Measurements from ENCODE around the gene INPP5F.

Gene INPP5F

GRCh38 chr10:119725828-119726675 lies at the start of gene INPP5F:
INPP5F (plus strand) TSS chr10:119726050; CDS start chr10:119726263, 213 bp downstream.
- Histone ChIP-seq H3K9ac (ENCODE audit: low read length in 5 of 5) (peak within 1 kb of the TSS; percentile 84 to 94 (median 89)), H3K9me3 (ENCODE audit: control insufficient read depth in 5 of 5, low read length in 5 of 5) (no peaks in the 10 kb centered on the region)

GRCh38 chr10:119677126-119677525 lies 48.7 kb upstream of the INPP5F start:
- no peaks in the 10 kb centered on the region for H3K27me3 ChIP-seq (ENCODE audit: control insufficient read depth in 5 of 5, insufficient read depth in 4 of 5, low read length in 5 of 5)
- H3K27ac ChIP-seq (ENCODE audit: low read depth, low read length): no peak overlapping the region
- H3K9ac ChIP-seq (ENCODE audit: low read length in 5 of 5): no peak overlapping the region
- H3K4me3 ChIP-seq (ENCODE audit: low read depth in 1 of 5, low read length in 5 of 5): no peak overlapping the region
- H3K4me1 ChIP-seq (ENCODE audit: control insufficient read depth in 5 of 5, insufficient read depth in 5 of 5, low read length in 5 of 5): peaks cover 9 to 24% (median 17%) of the 10 kb centered on the region in 5 donors
- no peaks in the 10 kb centered on the region for H3K9me3 ChIP-seq (ENCODE audit: control insufficient read depth in 5 of 5, low read length in 5 of 5)
- peaks cover 10 to 55% (median 45%) of the 10 kb centered on the region in 5 donors for H3K36me3 ChIP-seq (ENCODE audit: control insufficient read depth in 5 of 5, insufficient read depth in 5 of 5, low read length in 5 of 5)

More at GRCh38 chr10:119725828-119726675, at the start of gene INPP5F:
- Histone ChIP-seq H3K4me1 (ENCODE audit: control insufficient read depth in 5 of 5, insufficient read depth in 5 of 5, low read length in 5 of 5) (peaks cover 4 to 28% (median 27%) of the 10 kb centered on the region in 5 donors), H3K27me3 (ENCODE audit: control insufficient read depth in 5 of 5, insufficient read depth in 4 of 5, low read length in 5 of 5) (no peaks in the 10 kb centered on the region), H3K36me3 (ENCODE audit: control insufficient read depth in 5 of 5, insufficient read depth in 5 of 5, low read length in 5 of 5) (no peaks in the 10 kb centered on the region), H3K4me3 (ENCODE audit: low read depth in 1 of 5, low read length in 5 of 5) (peak within 1 kb of the TSS; percentile 73 to 84 (median 82)), H3K27ac (ENCODE audit: low read depth, low read length) (peak within 1 kb of the TSS; percentile 81)

- H3K27ac ChIP-seq (ENCODE audit: low read depth, low read length): no peak overlapping the region
- no peaks in the 10 kb centered on the region for H3K27me3 ChIP-seq (ENCODE audit: control insufficient read depth in 5 of 5, insufficient read depth in 4 of 5, low read length in 5 of 5)
- peaks cover 10 to 45% (median 35%) of the 10 kb centered on the region in 5 donors for H3K36me3 ChIP-seq (ENCODE audit: control insufficient read depth in 5 of 5, insufficient read depth in 5 of 5, low read length in 5 of 5)
- no peak overlapping the region for H3K9ac ChIP-seq (ENCODE audit: low read length in 5 of 5)
- peaks cover 13 to 26% (median 24%) of the 10 kb centered on the region in 5 donors for H3K4me1 ChIP-seq (ENCODE audit: control insufficient read depth in 5 of 5, insufficient read depth in 5 of 5, low read length in 5 of 5)
- H3K4me3 ChIP-seq (ENCODE audit: low read depth in 1 of 5, low read length in 5 of 5): no peak overlapping the region
- no peaks in the 10 kb centered on the region for H3K9me3 ChIP-seq (ENCODE audit: control insufficient read depth in 5 of 5, low read length in 5 of 5)
Measured at GRCh38 chr10:119677904-119678755, 47.7 kb upstream of the INPP5F start.

GRCh38 chr10:119679480-119679829 lies 46.4 kb upstream of the INPP5F start:
- no peak overlapping the region for H3K4me3 ChIP-seq (ENCODE audit: low read depth in 1 of 5, low read length in 5 of 5)
- no peak overlapping the region for H3K27ac ChIP-seq (ENCODE audit: low read depth, low read length)
- no peaks in the 10 kb centered on the region for H3K27me3 ChIP-seq (ENCODE audit: control insufficient read depth in 5 of 5, insufficient read depth in 4 of 5, low read length in 5 of 5)
- H3K36me3 ChIP-seq (ENCODE audit: control insufficient read depth in 5 of 5, insufficient read depth in 5 of 5, low read length in 5 of 5): peaks cover under 1 to 33% (median 24%) of the 10 kb centered on the region in 5 donors
- peaks cover 13 to 26% (median 24%) of the 10 kb centered on the region in 5 donors for H3K4me1 ChIP-seq (ENCODE audit: control insufficient read depth in 5 of 5, insufficient read depth in 5 of 5, low read length in 5 of 5)
- H3K9me3 ChIP-seq (ENCODE audit: control insufficient read depth in 5 of 5, low read length in 5 of 5): no peaks in the 10 kb centered on the region
- H3K9ac ChIP-seq (ENCODE audit: low read length in 5 of 5): no peak overlapping the region

GRCh38 chr10:119680050-119680449 lies 45.8 kb upstream of the INPP5F start:
- peaks cover 0 to 30% (median 24%) of the 10 kb centered on the region in 5 donors for H3K36me3 ChIP-seq (ENCODE audit: control insufficient read depth in 5 of 5, insufficient read depth in 5 of 5, low read length in 5 of 5)
- H3K4me3 ChIP-seq (ENCODE audit: low read depth in 1 of 5, low read length in 5 of 5): no peak overlapping the region
- H3K9me3 ChIP-seq (ENCODE audit: control insufficient read depth in 5 of 5, low read length in 5 of 5): no peaks in the 10 kb centered on the region
- H3K9ac ChIP-seq (ENCODE audit: low read length in 5 of 5): peak overlapping the region in 2 of 5 donors; percentile 28 to 44
- peak overlapping the region; percentile 32 for H3K27ac ChIP-seq (ENCODE audit: low read depth, low read length)
- peaks cover 13 to 26% (median 24%) of the 10 kb centered on the region in 5 donors for H3K4me1 ChIP-seq (ENCODE audit: control insufficient read depth in 5 of 5, insufficient read depth in 5 of 5, low read length in 5 of 5)
- no peaks in the 10 kb centered on the region for H3K27me3 ChIP-seq (ENCODE audit: control insufficient read depth in 5 of 5, insufficient read depth in 4 of 5, low read length in 5 of 5)

- Histone ChIP-seq H3K9me3 (ENCODE audit: control insufficient read depth in 5 of 5, low read length in 5 of 5) (no peaks in the 10 kb centered on the region), H3K9ac (ENCODE audit: low read length in 5 of 5) (peak overlapping the region in 1 of 5 donors; percentile 28), H3K4me1 (ENCODE audit: control insufficient read depth in 5 of 5, insufficient read depth in 5 of 5, low read length in 5 of 5) (peaks cover 13 to 26% (median 24%) of the 10 kb centered on the region in 5 donors), H3K27me3 (ENCODE audit: control insufficient read depth in 5 of 5, insufficient read depth in 4 of 5, low read length in 5 of 5) (no peaks in the 10 kb centered on the region), H3K4me3 (ENCODE audit: low read depth in 1 of 5, low read length in 5 of 5) (no peak overlapping the region), H3K27ac (ENCODE audit: low read depth, low read length) (peak overlapping the region; percentile 32), H3K36me3 (ENCODE audit: control insufficient read depth in 5 of 5, insufficient read depth in 5 of 5, low read length in 5 of 5) (peaks cover 0 to 26% (median 22%) of the 10 kb centered on the region in 5 donors)
Measured at GRCh38 chr10:119680650-119681081, 45.2 kb upstream of the INPP5F start.

- peak overlapping the region; percentile 9 for H3K27ac ChIP-seq (ENCODE audit: low read depth, low read length)
- peak overlapping the region; percentile 44 to 69 (median 48) for H3K4me3 ChIP-seq (ENCODE audit: low read depth in 1 of 5, low read length in 5 of 5)
- H3K9ac ChIP-seq (ENCODE audit: low read length in 5 of 5): peak overlapping the region in 4 of 5 donors; percentile 35 to 66 (median 42)
- no peaks in the 10 kb centered on the region for H3K27me3 ChIP-seq (ENCODE audit: control insufficient read depth in 5 of 5, insufficient read depth in 4 of 5, low read length in 5 of 5)
- H3K9me3 ChIP-seq (ENCODE audit: control insufficient read depth in 5 of 5, low read length in 5 of 5): no peaks in the 10 kb centered on the region
- H3K36me3 ChIP-seq (ENCODE audit: control insufficient read depth in 5 of 5, insufficient read depth in 5 of 5, low read length in 5 of 5): no peaks in the 10 kb centered on the region
- peaks cover 5 to 16% (median 15%) of the 10 kb centered on the region in 5 donors for H3K4me1 ChIP-seq (ENCODE audit: control insufficient read depth in 5 of 5, insufficient read depth in 5 of 5, low read length in 5 of 5)
Measured at GRCh38 chr10:119686465-119687191, 39.2 kb upstream of the INPP5F start.

- Histone ChIP-seq H3K4me3 (ENCODE audit: low read depth in 1 of 5, low read length in 5 of 5) (peak overlapping the region in 4 of 5 donors; percentile 45 to 69 (median 55)), H3K36me3 (ENCODE audit: control insufficient read depth in 5 of 5, insufficient read depth in 5 of 5, low read length in 5 of 5) (no peaks in the 10 kb centered on the region), H3K4me1 (ENCODE audit: control insufficient read depth in 5 of 5, insufficient read depth in 5 of 5, low read length in 5 of 5) (peaks cover under 1 to 10% (median 8%) of the 10 kb centered on the region in 5 donors), H3K27me3 (ENCODE audit: control insufficient read depth in 5 of 5, insufficient read depth in 4 of 5, low read length in 5 of 5) (no peaks in the 10 kb centered on the region), H3K9ac (ENCODE audit: low read length in 5 of 5) (no peak overlapping the region), H3K9me3 (ENCODE audit: control insufficient read depth in 5 of 5, low read length in 5 of 5) (no peaks in the 10 kb centered on the region), H3K27ac (ENCODE audit: low read depth, low read length) (peak overlapping the region; percentile 9)
Measured at GRCh38 chr10:119687192-119688032, 38.4 kb upstream of the INPP5F start.

GRCh38 chr10:119688033-119688508 lies 37.8 kb upstream of the INPP5F start:
- Histone ChIP-seq H3K4me3 (ENCODE audit: low read depth in 1 of 5, low read length in 5 of 5) (no peak overlapping the region), H3K27ac (ENCODE audit: low read depth, low read length) (no peak overlapping the region), H3K36me3 (ENCODE audit: control insufficient read depth in 5 of 5, insufficient read depth in 5 of 5, low read length in 5 of 5) (no peaks in the 10 kb centered on the region), H3K9ac (ENCODE audit: low read length in 5 of 5) (no peak overlapping the region), H3K27me3 (ENCODE audit: control insufficient read depth in 5 of 5, insufficient read depth in 4 of 5, low read length in 5 of 5) (no peaks in the 10 kb centered on the region), H3K9me3 (ENCODE audit: control insufficient read depth in 5 of 5, low read length in 5 of 5) (no peaks in the 10 kb centered on the region), H3K4me1 (ENCODE audit: control insufficient read depth in 5 of 5, insufficient read depth in 5 of 5, low read length in 5 of 5) (peaks cover 0 to 8% (median 6%) of the 10 kb centered on the region in 5 donors)

Measured in subcutaneous abdominal adipose tissue (tissue), 5 donors.